ENCODE measurements around the gene KLF17. TPM values are rescaled to one million over a fixed set of nuclear protein-coding genes. Genes with fewer than 3 reads are reported as not detected.

Gene KLF17
- total RNA-seq, 6 experiments from 2014 or later = 0.06 to 0.07 TPM; not detected in 4

GRCh38 chr1:44154049-44154448 lies 35.4 kb downstream of the KLF17 start:
- Mint-ChIP-seq H3K27me3 (ENCODE audit: insufficient read depth) (peaks cover 11% of the 10 kb centered on the region), H3K9me3 (no peaks in the 10 kb centered on the region), H3K4me3 (no peak overlapping the region), H3K36me3 (ENCODE audit: low read depth) (no peaks in the 10 kb centered on the region), H3K27ac (no peak overlapping the region), H3K4me1 (ENCODE audit: low read depth) (peaks cover 18% of the 10 kb centered on the region)
- DNase-seq = no peak
- no peak for TF ChIP-seq CTCF (IDR thresholded peaks at IDR 0.05)

GRCh38 chr1:44157903-44158302 lies 39.3 kb downstream of the KLF17 start:
- no peak overlapping the region for H3K4me3 Mint-ChIP-seq
- DNase-seq = no peak
- H3K36me3 Mint-ChIP-seq (ENCODE audit: low read depth) = no peaks in the 10 kb centered on the region
- peaks cover 5% of the 10 kb centered on the region; the same call in 1 of the 2 replicates for H3K27me3 Mint-ChIP-seq (ENCODE audit: insufficient read depth)
- no peaks in the 10 kb centered on the region; the same call in 1 of the 2 replicates for H3K9me3 Mint-ChIP-seq
- no peak overlapping the region for H3K27ac Mint-ChIP-seq
- H3K4me1 Mint-ChIP-seq (ENCODE audit: low read depth) = peaks cover 18% of the 10 kb centered on the region
- no peak for TF ChIP-seq CTCF (IDR thresholded peaks at IDR 0.05)

- H3K27ac Mint-ChIP-seq = no peak overlapping the region
Measured at GRCh38 chr1:44158871-44159270, 40.2 kb downstream of the KLF17 start.

GRCh38 chr1:44161546-44161945 lies 42.9 kb downstream of the KLF17 start:
- no peaks in the 10 kb centered on the region for H3K4me1 Mint-ChIP-seq (ENCODE audit: low read depth)
- H3K36me3 Mint-ChIP-seq (ENCODE audit: low read depth) = no peaks in the 10 kb centered on the region
- DNase-seq = no peak
- H3K27ac Mint-ChIP-seq = no peak overlapping the region
- no peaks in the 10 kb centered on the region; the same call in 1 of the 2 replicates for H3K9me3 Mint-ChIP-seq
- peaks cover 10% of the 10 kb centered on the region for H3K27me3 Mint-ChIP-seq (ENCODE audit: insufficient read depth)
- no peak overlapping the region for H3K4me3 Mint-ChIP-seq
- no peak for TF ChIP-seq CTCF (IDR thresholded peaks at IDR 0.05)

More at GRCh38 chr1:44158871-44159270, 40.2 kb downstream of the KLF17 start:
- no peak for DNase-seq
- no peak for TF ChIP-seq CTCF (IDR thresholded peaks at IDR 0.05)
- H3K4me3 Mint-ChIP-seq = no peak overlapping the region
- peaks cover 10% of the 10 kb centered on the region for H3K27me3 Mint-ChIP-seq (ENCODE audit: insufficient read depth)
- H3K4me1 Mint-ChIP-seq (ENCODE audit: low read depth) = peaks cover 18% of the 10 kb centered on the region
- H3K9me3 Mint-ChIP-seq = no peaks in the 10 kb centered on the region; the same call in 1 of the 2 replicates
- no peaks in the 10 kb centered on the region for H3K36me3 Mint-ChIP-seq (ENCODE audit: low read depth)

GRCh38 chr1:44168520-44169098 lies 50.0 kb downstream of the KLF17 start:
- Mint-ChIP-seq H3K4me1 (ENCODE audit: low read depth) (no peaks in the 10 kb centered on the region), H3K27ac (no peak overlapping the region), H3K27me3 (ENCODE audit: insufficient read depth) (peaks cover 20% of the 10 kb centered on the region), H3K4me3 (no peak overlapping the region), H3K36me3 (ENCODE audit: low read depth) (peaks cover under 1% of the 10 kb centered on the region), H3K9me3 (peaks cover under 1% of the 10 kb centered on the region)
- DNase-seq = no peak
- TF ChIP-seq CTCF (IDR thresholded peaks at IDR 0.05) = no peak
